GM10847 (cell line): Measurements from ENCODE around the gene E2F8.

Source experiments
- POLR2A ChIP-seq: IDR thresholded peaks from 2 replicates; pipeline ENCODE4 v1.6.1; 2011; ENCODE audit not compliant: insufficient read length; ENCODE audit errors: extremely low read depth

Gene E2F8

DNA sequence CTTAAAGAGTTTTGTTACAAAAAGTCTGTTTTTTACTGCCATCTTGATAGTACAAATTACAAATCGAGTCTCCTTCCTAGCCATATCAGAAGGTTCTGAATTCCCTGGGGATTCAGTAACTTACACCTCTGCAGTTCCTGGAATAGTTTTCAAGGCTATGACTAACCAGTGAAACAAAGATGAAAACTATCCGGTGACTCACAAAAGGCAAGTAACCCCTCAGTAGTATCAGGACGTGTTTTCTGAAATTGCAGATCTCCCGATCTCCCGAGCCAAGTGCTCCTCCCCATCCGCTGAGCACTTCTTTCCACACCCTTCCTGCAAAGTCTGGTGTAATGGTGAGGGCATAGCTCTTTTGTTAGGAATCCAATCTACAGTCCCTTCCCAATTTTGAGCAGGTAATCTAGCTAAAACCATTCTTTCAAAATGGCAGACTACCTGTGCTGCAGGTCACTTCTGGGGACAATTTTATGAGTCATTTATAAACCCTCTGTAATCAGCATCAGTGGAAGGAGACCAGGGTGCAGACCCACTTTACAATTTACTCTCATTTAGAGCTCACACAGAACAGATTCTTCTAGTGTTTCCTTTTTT lies 7.7 kb downstream of the E2F8 start:
- TF ChIP-seq POLR2A: no peak

DNA sequence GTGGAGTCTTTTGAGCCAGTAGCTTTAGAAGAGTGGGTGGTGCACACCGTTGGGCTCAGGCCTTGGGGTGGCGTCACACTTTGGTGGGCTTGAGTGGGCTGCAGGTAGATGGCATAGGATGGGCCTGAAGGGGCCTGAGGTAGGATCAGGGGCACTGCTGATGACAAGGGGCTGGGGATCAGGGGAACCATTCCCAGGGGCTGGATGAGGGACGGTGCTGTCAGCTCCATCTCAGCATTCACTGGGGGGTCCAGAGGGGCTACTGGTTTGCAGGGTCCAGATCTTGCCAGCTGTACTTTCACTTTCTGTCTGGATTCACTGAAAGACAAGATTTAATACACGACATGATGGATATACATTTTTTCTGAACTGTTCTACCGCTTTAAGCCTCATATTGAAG lies 11.1 kb downstream of the E2F8 start:
- TF ChIP-seq POLR2A: no peak

DNA sequence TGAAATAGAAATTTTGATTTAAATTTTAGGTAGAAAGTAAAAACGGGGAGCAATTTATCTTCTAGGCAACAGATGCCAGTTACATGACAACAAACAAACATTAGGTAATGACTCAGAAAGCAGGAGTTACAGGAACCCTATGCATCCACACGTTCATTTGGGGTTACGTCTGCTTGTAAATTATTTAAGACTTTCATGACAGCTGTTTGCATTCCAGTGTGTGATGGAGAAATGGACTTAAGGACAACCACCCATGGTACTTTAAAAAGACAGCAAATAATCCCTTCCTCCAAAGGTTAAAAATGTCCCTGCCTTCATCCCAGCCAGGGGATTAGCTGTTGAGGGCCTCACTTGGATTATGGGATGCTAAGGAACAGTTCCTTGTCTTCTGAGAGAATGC lies 11.8 kb downstream of the E2F8 start:
- TF ChIP-seq POLR2A: no peak

DNA sequence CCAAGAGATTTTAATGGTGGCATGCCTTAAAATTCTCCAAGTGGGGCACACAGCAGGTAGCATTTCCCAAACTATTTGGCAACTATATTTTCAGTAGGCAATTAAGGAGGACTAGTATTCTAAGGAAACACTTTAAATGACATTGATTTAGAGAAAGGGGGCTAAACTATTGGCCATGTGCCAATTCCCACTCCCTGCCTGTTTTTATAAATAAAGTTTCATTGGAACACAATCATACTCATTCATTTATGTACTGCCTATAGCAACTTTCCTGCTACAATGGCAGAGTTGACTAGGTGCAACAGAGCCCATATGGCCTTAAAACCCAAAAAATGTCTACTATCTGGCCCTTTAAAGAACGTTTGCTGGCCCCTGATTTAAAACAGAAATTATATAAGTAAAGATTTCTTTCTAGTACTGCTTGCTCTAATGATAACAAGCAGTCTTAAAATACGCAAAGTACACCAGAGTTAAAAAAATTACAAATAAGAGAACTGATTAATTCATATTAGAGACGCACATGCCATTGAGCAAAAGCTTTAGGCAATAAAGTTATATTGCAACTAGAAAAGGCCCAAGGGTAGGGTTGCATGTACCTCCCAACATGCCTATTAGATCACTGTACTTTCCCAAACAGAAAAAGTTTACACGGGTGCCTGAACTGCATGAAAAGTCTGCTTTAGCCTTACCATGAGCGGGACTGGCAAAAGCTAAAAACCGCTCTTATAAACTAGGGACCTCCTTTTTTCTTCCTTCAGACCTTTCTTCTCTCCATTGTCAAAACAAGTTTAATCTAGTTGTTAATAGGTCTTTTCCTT lies 14.2 kb downstream of the E2F8 start:
- no peak for TF ChIP-seq POLR2A

DNA sequence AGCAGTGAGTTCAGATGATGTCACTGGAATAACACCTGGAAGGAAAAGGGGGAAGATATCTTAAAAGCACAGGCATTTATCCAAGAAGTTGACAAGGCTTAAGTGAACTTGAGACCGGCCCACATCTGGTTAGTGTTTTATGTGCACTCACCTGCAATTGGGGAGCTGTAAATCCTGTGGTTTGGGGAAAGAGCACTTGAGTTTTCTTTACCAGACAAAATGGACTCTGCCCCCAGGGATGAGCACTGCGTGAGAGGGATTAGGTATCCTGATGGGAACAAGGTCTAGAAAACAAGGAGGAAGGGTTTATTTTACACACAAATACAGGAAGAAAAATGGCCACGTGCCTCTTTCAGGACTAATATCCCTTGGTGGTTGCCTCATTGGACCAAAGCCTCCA lies 15.2 kb downstream of the E2F8 start:
- TF ChIP-seq POLR2A: no peak

DNA sequence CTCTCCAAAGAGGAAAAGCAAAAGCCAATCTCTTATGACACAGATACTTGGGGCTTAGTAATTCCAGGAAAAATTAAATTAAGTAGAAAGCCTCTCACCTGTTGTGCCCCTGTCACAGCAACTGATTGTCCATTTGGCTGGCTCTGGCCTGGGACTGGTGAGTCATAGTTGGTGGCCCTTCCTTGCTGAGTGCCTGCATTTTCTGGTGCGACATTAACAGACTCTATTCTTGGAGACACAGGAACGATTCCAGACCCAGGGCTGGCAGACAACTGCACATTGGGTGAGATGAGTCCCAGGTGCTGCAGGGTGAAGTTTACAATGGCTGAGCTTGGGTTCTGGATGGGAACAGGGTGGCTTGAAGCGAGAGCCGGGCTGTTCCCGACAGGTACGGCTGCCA lies 15.6 kb downstream of the E2F8 start:
- TF ChIP-seq POLR2A: no peak

DNA sequence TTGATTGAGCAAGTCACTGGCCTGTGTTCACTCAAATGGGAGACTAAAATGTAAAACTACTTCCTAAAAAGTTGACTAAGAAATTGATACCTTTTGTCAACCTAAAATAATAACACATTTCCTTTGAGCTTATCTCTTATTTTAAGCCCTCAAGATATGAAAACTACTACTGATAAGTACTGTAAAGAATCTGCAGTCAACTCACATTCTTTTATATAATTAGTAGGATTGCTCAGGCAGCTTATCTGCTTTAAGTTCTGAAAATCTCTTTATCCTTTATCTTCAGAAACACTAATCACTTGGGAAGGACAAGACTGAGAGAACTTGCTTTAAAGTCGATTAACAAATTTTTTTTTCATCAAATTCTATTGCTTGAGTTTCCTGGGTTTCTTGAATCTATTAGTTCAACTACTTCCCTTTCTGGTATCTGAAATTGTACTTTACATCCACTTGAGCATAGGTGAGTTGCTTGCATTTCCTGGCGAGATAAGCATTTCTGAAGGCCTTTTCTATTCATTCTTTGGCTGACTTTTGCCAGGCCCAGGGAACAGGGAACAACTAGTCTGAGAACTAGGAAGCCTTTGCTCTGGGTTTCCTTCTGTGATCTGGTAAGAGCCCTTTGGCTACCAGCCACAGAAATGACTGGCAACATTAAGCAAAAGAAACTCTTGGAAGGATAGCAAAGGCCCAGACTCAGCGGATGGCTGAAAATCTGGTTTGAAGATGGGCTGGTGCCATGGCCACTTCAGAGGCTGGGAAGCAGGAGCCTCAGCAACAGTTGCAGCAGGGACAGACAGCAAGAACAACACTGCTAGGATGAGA lies 19.6 kb downstream of the E2F8 start:
- TF ChIP-seq POLR2A: no peak

DNA sequence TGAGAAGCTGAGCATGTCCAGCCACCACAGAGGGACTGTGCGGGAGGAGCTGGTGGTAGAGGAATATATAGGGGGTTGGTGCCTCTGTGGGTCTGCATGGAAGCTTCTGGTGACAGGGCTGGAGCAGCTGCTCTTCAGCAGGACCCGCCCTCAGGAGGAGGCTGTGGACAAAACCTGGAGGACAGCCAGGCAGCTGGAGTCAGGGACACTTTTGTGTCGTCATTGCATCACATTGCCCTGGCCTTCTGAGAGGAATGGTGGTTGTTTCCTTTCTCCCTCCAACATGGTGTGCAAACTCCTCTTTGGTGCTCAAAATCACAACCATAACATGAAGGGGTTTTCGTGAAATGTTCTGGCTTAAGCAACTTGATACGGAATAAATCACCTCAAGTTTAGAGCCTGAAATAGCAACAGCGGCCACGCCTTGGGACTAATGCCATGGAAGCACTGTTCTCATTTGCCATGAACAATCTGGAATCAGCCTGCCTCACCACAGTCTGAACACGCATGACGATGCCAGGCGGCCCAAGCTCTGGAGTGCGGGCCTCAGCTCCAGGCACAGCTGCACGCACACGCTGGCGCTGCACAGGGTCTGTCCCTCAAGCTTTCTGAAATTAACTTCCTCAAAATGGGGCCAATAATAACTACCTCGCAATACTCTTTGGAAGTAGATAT lies 21.8 kb downstream of the E2F8 start:
- no peak for TF ChIP-seq POLR2A

DNA sequence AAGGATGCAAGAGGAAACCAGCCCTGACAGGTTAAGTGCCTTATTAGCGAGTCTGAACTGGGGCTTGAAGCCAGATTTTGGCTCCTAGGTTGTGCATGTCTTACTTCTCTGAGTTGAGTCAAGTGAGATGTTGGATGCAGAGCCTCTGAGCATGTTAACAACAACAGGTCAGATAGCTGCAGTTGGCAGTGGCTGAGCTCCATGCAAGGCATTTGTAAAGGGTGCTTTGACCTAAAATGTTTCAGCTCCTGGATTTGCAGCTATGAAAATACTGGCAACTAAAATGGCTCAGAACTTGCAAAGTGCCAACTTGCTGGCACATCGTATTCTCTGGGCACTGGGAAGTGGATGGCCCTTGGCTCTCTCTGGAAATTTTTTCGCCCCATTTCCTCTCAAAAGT lies 22.5 kb downstream of the E2F8 start:
- no peak for TF ChIP-seq POLR2A

DNA sequence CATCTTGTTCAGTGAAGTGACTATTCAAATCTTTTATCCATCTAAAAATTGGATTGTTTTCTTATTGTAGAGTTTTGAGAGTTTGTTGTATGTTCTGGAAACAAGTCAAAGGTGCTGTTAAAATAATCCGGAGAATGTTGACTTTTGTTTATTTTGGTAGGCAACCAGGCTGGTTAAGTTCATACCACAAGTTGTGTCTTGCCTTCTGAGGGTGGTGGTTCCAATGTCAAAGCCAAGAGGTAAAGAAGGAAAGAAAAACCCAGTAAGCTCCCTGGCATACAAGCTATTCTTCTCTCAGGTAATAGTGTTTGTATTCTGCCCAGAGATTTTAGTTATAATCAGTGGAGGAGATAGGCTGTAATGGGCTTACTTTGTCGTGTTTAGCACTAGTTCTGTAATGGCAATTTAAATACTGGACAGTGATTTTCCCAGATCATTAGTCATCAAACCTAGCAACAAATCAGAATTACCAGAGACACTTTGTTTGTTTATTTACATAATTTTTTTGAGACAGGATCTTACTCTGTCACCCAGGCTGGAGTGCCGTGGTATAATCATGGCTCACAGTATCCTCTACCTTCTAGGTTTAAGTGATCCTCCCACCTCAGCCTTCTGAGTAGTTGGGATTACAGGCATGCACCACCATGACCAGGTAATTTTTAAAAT lies 23.9 kb downstream of the E2F8 start:
- no peak for TF ChIP-seq POLR2A

DNA sequence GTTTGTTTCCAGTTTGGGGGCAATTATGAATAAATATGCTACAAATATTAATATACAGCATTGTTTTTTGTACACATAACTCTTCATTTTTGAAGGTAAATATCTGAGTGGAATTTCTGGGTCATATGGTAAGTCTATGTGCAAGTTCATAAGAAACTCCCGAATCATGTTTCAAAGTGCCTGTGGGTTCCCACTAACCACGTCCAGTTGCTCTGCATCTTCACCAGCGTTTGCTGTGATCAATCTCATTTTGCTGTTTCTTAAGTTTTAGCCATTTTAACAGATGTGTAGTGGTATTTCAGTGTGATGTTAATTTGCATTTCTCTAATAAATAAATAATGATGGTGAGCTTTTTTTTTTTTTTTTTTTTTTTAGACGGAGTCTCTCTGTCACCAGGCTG lies 24.7 kb downstream of the E2F8 start:
- TF ChIP-seq POLR2A: no peak

DNA sequence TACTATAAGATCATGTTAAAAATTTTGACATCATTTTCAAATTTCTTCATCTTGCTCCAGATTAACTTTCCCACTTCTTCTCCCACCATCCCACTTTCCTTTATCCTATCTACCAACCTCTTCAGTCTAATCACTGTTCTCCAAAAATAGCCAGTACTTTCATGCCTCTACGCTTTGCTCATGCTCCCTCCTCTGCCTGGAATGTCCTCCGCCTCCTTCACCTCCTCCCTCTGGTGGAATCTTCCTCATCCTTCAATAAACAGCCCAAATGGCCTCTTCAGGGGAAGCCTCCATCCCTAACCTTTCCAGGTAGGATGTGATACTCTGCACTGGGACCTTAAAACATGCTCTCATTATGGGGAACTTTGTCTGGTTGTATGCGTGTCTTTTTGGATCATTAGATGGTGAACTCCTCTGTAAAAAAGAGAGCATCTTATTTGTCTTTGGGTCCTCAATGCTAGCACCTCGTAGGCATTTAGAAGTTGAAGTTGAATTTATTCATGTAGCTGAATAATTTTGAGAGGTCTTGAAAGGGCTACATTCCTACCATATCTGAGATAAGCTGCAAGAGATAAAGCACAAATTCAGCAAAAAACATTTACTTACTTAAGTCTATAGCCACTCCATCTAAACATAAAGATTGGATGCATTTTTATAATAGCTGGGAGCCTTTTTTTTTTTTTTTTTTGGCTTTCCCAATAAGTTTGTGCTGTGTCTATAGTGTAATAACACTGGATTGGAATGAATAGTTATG lies 31.0 kb downstream of the E2F8 start:
- no peak for TF ChIP-seq POLR2A

DNA sequence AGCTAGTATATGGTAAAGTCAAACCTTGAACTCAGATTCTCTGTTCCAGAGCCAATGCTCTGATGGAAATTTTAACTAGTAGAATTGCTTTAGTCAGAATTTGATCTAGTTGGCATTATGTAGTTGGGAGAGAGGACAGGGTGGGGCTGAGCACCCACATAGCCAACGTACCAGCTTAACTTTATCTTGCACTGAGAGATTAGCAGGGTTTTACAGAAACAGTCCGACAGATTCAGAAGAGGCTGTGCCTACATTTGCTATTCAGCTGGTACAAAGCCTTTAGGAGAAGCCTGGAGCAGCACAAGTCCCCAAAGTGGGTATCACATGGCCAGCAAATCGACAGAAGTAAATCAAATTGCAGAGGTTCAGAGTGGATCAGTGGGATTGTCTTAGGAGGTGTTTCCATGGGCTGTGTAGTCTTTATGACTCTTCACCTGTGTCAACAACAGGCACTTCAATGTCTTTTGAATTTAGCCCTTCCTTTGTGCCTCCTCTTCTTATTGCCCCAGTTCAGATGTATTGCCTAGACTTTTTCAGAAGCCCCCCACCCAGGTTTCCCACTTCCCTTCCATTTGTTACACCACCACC lies 31.7 kb downstream of the E2F8 start:
- TF ChIP-seq POLR2A: no peak

DNA sequence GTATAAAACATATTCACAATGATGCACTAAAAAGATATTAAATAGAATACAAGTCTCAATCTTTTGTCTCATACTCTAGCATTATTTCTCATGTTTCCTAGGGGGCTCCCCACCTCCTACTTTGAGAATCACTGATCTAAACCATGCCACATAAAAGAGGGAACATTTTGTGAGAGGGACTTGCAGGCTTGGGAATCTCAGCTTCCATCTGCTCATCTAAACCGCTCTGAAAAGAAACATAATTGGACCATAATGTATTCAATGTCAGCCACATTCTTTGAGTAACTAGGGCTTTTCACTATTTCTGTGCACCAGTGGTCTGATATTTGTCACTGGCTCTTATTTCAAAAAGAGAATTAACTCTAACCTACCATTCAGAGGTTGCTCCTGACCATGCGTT lies 32.6 kb downstream of the E2F8 start:
- TF ChIP-seq POLR2A: no peak
